ENCODE data around the gene ARHGEF28.

DNA sequence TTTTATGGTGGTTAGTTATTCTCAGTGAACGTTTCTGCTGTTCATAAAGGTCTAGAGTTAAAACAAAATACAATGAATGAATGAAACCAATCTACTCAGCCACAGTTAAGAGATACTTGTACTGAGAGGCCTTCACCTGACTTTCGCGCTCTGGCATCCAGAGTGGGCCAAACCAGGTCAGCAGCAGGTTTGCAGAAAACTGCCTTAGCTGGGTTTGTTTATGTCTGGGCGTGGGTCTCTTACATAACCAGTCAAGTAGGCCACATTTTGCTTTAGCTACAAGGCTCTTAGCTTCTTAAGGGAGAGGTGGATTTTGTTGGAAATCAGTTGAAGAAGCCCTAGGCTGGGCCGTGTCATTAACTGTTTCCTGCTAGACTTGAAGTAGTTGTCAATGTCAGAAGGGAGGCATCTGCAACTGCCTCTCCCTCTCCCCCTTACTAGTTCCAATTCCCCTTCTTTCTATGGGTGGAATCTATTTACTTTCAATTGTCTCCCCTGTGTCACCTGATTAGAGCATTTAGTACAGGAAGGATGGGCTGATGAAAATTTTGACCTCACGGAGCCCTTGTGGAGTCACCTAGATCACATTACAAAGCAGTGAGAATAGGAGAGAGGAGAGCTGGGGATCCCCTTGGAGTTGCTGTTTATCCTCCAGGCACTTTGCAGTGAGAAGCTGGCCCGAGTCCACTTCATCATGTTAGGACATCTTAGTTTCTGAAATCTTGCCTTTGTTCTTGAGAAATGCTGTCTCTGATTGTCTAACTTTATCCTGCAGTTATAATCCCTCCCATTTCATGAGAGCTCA is 200.5 kb downstream of the ARHGEF28 start:
- TF ChIP-seq, protein P1, sequence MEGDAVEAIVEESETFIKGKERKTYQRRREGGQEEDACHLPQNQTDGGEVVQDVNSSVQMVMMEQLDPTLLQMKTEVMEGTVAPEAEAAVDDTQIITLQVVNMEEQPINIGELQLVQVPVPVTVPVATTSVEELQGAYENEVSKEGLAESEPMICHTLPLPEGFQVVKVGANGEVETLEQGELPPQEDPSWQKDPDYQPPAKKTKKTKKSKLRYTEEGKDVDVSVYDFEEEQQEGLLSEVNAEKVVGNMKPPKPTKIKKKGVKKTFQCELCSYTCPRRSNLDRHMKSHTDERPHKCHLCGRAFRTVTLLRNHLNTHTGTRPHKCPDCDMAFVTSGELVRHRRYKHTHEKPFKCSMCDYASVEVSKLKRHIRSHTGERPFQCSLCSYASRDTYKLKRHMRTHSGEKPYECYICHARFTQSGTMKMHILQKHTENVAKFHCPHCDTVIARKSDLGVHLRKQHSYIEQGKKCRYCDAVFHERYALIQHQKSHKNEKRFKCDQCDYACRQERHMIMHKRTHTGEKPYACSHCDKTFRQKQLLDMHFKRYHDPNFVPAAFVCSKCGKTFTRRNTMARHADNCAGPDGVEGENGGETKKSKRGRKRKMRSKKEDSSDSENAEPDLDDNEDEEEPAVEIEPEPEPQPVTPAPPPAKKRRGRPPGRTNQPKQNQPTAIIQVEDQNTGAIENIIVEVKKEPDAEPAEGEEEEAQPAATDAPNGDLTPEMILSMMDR (IDR thresholded peaks at IDR 0.05; ENCODE audit: insufficient read depth, low read length) = no peak
- TF ChIP-seq SPI1 (IDR thresholded peaks at IDR 0.05; ENCODE audit: borderline replicate concordance, low read depth) = no peak
- TF ChIP-seq POLR2AphosphoS5 (IDR thresholded peaks at IDR 0.05; ENCODE audit: low read depth) = no peak

Measured in HL-60 (cell line).